Activated CD4-positive, alpha-beta T cell treated with anti-CD3 and anti-CD28 coated beads, Interleukin-10, Interleukin-2, amounts not matched to agents 100 ng/mL and 50 ng/mL, durations not matched to agents 16 hours and 8 hours (primary cell): ENCODE measurements around the gene IQCB1.
A peak's percentile ranks its signal among the peaks of the same experiment; 100 is the strongest.
"Not testable (repeated sequence)": the region's sequence is repeated elsewhere in the genome, so short reads cannot be mapped to it uniquely, and the experiment has no call there.

ENCODE experiments used
- DNase-seq: peaks from one replicate; pipeline ENCODE4 v3.0.0-alpha.2; 2020

Gene IQCB1

DNA sequence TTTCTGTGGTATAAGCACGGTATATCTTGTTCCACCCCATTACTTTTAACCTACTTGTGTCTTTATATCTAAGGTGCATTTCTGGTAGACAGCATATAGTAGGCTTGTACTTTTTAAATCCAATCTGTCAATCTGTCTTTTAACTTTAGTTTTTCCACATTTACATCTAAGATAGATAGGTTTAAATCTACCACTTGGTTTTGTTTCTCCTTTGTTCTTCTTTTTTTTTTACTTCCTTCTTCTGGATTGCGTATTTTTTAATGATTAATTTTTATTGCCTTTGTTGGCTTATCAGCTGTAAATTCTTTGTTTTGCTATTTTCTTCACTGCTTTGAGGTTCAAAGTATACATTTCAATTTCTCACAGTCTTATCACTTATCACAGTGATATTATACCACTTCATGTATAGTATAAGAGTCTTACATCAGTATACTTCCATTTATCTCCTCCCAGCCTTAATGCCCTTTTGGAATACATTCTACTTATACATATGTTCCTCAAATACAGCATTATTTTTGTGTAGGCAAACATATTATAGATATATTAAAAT, 31.0 kb downstream of the IQCB1 start:
- no peak for DNase-seq

DNA sequence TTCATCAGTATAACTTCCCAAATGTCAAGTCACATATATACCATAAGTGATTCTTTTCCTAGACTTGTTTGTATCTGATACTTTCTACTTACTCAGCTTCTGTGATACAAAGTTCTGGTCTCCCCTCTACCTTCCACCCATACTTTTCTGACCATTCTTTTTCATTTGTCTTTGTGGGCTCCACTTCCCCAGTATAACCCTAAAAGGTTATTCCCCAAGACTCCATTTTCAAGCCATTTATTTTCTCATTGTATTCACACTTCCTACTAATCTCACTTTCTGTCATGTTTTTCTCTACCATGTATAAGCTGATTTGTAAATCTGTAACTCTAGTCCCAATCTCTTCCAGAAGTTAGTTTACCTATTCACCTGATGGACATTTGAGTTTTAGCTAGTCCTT, 34.0 kb downstream of the IQCB1 start:
- no peak for DNase-seq

DNA sequence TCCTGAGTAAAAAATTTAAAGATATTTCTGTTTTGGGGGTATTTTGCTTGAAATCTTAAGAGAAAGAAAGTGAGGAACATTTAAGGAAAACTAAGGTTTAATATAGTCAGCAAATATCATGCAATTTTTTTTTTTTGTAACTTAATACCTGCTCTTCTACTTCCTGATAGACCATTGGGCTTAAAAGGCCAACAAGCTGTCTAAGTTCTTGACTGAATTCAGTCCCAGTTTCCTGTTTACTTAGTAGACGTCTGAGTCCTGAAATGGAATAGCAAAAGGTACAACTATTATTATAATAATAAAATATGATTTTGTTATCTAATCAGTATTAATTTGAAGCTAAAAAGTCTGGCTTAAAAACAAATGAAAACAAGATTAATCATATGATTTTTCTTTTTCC, 37.9 kb downstream of the IQCB1 start:
- no peak for DNase-seq

DNA sequence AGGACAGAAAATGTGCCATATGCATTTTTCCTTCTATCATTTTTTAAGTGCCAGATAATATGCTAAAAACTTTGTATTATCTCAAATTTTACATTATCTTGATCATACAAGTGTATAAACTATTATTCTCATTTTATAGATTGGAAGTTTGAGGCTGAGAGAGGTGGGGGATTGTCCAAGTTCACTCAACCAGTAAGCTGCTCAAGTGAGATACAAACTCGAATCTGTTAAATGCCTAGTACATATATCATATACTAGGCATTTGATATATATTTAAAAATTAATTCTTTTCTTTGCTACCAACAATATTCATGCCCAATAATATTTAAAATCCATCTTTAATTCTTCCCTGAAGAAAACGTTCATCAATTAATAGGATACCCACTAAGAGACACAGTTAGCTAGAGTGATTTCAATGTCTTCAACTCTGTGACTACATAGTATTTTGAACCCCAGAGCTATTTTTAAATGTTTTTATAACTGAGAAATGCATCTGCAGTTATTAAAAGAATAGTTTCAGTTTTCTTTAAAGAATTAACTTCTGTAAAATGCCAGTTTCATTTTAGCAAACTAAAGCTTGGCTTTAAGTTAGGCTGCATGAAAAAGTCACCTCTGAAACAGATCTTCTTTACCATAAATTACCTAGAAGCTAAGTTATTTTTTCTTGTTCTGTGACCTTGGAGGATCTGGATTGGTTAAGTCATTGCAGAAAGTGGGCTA, 40.4 kb downstream of the IQCB1 start:
- DNase-seq: no peak

DNA sequence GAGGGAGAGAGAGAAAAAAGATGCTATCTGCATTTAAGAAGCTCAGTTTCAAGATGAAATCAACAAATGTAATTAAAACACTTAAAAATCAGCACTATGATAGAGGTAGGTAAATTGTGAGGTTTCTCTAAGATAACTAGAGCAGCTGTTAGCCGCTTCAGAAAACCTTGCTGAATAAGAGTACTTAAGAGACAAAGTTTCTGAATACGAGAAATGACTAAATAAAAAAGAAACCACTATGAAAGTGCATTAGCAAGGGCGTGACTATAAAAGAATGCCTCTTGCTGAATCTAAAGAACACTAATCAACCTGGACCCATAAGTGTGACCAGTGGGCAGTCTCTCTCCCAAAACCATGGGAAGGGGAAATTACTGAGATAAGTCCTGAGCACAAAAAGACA, 41.8 kb downstream of the IQCB1 start:
- no peak for DNase-seq

DNA sequence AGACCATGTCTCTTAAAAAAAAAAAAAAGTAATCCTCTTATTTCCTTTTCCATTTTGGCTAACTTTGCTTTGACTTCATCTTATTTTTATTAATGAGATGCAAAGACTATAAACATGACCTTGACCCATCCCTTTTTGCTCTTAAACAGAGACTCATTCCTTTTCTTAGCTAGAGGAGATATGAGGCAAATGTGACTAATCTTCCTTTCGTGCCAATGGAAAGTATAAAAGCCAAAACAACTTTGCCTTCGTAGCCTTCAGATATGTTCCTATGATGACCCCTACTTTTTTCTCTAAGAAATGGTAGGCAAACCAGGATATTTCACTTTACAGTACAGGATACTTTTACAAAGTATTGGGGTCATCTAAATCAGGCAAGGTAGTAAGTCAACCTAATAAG, 48.4 kb downstream of the IQCB1 start:
- no peak for DNase-seq

DNA sequence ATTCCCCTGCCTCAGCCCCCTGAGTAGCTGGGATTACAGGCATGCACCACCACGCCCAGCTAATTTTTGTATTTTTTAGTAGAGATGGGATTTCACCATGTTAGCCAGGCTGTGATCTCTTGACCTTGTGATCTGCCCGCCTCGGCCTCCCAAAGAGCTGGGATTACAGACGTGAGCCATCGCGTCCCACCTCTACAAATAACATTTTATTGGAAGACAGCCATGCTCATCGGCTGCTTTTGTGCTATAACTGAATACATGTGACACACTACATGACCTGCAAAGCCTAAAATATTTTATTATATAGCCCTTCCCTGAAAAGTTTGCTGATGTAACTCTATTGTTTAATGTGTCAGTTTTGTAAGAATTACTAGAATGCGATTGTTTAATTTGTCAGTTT, 52.1 kb downstream of the IQCB1 start:
- not testable (repeated sequence) for DNase-seq

DNA sequence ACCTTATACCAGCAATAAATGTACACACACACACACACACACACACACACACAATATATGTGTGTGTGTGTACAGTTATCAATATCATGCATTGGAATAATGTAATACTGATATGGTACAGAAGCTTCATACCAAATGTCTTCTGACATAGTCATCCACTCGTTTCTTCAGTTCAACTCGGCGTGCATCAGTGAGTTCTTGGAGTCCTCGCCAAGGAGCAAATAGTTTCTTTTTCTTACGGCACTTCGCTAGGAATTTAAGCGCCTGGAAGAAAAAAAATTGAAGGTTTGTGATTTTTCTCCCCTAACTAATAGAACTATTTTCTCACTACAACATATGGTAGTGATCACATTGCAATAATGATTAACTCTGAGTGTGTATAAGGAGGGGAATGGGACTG, 53.2 kb downstream of the IQCB1 start:
- no peak for DNase-seq

DNA sequence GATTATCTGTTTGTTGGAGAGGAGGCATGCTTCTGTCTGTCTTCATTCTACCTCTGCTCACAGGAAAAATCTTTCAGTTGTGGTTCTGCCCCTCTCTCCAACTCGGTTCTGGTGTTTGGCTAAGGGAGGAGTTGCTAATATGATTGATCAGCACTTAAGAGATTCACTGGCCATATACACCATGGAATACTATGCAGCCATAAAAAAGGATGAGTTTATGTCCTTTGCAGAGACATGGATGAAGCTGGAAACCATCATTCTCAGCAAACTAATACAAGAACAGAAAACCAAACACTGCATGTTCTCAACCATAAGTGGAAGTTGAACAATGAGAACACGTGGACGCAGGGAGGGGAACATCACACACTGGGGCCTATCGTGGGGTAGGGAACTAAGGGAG, 59.8 kb downstream of the IQCB1 start:
- not testable (repeated sequence) for DNase-seq

DNA sequence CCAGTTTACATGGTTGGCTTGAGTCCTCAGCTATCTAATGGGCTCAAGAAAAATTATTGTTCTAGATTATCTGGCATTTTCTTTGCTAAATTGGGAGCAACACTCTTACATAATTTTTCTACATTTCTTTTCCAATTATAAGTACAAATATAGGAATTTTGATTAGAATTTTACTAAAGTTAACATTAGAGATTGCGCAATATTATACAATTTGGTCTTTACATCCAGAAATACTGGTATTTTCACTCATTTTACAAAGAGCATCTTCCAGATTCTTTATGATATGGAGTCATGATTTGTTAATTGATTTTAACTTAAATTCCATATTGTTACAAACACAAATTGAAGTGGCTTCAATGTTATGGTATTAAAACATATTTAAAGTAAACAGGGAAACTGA, 65.6 kb downstream of the IQCB1 start:
- DNase-seq: no peak

DNA sequence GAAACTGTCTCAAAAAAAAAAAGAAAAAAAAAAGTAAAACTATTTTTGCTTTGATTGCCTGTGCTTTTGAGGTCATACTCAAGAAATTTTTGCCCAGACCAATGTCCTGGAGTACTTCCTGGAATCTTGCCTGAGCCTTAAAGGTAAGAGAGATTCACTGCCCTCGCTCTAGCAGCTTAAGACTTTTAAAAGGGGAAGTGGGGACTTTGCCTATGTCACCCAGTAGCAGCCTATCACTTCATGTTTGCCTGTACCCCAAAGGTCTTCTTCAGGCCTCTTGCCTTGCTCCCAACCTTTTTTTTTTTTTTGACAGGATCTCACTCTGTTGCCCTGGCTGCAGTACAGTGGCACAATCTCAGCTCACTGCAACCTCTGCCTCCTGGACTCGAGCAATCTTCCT, 66.4 kb downstream of the IQCB1 start:
- DNase-seq: no peak

DNA sequence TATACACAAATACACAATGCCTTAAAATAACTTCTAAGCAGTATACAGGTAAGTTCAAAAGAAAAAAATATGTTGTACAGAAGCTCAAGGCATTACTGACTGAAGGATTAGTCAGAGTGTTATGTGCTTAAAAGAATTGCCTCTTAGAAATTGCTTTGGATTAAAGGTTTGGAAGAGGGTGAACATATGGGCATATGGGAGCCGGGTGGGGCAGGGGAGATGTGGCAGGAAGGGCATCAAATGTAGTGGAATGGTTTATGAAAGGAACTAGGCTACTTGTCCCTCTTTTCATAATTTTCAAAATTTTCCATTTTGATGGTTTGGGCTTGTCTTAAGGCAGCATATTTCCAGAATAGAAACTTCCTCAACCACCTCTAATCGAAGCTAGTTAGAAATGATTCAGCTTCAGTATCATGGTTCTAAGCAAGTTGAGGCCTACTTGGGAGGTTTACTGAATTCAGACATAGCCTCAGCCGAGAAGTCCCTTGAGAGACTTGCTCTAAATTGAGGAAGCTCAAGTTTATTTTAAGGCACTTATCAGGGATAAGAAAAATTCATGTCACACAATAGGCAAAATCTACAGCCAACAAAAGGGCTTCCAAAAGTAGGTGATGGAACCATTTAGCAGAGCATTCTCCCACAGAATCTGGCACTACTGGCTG, 75.2 kb downstream of the IQCB1 start:
- DNase-seq: no peak

DNA sequence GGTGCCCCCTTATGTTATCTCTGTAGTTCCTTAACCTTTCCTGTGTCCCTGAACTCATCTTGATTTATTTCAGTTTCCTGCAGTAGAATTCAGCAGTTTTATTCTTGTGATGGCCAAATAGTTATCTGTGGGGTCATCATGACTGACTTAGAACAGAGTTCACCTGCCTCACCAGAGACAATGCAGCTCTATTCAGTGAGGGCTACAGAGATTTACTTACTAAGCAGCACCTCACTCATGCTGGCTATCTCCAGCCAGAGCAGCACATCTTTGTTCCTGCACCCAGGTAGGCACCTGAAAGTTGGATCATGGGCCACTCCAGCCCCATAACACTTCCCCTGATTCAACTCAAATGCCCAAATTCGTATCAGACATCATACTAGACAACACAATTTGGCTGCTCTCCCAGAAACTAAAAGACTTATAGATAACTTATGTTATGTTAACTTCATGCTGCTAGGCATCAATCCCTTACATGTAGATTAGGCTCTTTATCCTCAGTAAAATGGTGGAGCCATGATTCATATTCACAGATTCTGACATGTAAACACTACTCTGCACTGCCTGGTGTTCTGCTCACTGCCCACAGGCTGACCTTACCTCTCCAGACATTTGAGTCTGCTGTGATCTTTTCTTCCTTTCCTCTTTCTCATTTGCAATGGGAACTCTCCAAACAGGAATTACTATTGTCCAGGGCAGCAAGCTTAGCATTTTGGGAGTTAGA, 76.0 kb downstream of the IQCB1 start:
- DNase-seq: no peak

DNA sequence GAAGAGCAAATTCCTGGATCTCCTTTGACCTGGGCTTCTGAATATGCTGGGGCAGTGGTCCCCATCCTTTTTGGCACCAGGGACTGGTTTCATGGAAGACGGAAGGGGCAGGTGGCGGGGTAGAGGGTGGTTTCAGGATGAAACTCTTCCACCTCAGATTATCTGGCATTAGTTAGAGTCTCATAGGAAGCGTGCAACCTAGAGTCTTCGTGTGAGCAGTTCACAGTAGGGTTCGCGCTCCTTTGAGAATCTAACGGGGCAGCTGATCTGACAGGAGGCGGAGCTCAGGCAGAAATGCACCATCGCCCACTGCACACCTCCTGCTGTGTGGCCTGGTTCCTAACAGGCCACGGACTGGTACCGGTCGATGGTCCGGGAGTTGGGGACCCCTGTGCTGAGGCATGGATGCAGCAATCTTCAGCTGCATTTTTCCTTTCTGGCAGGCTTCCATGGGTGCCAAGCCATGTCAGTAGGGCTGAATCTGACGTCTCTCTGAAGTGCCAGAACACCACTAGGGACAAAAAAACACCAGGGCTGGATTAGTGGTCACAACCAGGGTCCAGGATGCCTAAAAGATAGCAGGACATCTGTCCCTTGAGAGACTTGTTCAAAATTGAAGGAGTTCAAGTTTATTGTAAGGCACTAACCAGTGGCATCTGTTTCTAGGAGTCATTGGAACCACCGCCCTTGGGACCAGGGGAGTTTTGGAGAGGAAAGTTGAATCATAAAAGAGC, 76.9 kb downstream of the IQCB1 start:
- no peak for DNase-seq

DNA sequence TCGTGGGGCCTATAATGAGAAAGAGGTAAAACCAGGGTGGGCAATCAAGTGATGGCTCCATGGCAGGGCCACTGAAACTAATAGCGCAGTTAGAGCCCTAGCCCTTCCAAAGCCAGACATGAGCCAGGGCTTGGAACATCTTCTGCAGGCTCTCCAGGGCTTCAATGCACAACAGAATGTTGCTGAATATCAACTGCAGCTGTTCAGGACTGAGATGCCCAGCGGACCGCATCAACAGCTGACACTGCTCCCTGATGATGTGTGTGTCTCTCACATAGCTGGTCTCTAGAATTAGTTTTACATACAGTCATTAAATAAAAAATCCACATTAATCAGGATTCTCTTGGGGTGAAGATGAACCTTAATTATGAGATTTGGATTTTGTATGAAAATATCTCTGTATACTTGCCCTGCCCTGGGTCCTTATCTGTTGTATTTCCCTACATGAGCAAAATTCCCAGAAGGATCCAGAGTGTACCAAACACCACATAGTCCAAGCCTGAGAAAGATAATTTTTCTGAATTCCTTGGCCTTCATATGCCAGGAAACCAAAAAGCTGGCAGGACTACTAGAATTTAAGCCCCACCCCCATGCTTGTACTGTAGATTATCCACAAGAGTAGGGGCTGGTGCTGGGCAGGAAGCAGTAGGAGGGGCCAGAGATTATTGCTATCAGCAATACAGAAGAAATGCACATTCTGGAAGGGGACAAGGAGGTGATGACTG, 77.6 kb downstream of the IQCB1 start:
- no peak for DNase-seq

DNA sequence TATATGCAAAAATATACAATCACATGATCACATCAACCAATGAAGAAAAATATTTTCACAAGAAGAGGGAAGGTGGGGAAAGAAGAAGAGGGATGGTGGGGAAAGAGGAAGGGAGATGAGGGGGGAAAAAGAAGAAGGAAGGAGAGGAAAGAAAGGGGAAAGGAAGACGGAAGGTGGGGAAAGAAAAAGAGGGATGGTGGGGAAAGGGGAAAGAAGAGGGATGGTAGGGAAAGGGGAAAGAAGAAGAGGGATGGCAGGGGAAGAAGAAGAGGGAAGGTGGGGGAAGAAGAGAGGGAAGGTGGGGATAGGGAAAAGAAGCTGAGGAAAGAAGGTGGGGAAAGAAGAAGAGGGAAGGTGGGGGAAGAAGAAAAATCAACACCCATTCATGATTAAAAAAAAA, 82.1 kb downstream of the IQCB1 start:
- DNase-seq: no peak

DNA sequence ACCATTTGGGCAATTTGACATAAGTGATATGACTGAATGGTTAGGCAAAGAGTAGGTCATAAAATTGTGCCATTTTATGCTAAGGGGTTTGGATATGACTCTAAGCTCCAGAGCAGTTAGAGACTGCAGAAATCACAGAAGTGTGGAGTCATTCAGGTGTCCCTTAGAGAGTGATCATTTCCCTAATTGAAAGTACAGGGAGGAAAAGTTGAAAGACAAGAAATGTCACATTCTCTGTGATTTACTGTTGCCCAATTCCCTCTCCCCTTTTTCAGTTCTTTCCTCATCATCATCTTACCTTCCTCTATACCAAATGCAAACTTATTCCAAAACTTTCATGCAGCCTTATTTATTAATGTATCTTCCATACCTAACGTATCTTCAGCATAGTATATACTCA, 82.6 kb downstream of the IQCB1 start:
- no peak for DNase-seq

DNA sequence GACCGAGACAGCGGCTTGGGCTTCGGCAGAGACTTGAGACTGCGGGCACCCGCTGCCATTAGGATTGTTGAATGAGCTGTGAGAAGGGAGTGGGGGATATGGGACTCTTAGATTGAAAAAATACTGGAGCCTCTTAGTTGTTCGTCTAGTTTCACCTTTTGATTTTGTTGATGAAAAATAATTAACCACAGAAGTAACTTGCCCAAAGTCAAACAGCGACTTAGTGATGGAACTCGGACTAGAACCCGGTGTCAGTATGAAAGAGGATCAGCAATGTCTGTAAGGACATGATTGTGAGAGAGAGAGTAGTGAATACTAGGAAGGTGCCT, 84.8 kb downstream of the IQCB1 start:
- DNase-seq: no peak

DNA sequence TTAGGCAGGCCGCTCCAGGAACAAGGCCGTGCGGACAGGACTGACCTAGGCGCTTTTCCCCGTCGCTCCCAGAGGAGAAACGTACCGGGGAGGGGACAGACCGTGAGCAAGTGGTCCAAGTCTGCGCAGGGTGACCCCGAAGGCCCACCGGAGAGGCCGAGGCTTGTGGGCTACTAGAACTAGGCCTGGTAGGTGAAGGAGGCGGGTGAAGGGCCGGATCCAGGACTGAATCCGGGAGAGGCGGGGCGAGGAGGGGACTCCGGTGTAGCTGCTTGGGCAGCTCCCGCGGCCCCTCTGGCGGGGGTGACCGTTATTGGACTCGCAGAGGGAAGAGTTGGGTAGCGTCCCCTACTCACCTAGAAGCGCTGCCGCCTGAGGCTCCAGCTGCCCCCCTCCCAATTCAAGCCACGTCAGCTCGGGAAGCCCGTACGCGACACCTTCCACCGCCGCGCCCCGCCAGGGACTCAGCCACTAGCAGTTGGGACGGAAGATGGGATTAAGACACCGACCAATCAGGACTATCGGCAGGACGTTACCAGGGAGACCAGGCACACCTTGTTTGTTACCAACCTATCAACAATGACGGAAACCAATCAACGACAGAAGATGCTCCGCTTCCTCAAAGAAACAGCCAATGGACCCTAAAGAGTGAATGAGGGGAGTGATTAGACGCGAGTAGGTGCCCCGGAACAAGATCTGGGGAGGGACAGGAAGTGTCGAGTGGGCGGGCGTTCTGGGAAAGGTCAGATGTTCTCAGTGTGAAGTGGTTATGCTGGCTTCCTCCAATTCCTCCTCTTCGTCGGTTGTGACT, 85.4 kb downstream of the IQCB1 start, which contains the start of gene GOLGB1:
Gene GOLGB1 (minus strand): TSS at position 466 of the 811 bp plus-strand sequence. CDS start 18,770 bp downstream, outside the sequence.
- peak; percentile 98 for DNase-seq

DNA sequence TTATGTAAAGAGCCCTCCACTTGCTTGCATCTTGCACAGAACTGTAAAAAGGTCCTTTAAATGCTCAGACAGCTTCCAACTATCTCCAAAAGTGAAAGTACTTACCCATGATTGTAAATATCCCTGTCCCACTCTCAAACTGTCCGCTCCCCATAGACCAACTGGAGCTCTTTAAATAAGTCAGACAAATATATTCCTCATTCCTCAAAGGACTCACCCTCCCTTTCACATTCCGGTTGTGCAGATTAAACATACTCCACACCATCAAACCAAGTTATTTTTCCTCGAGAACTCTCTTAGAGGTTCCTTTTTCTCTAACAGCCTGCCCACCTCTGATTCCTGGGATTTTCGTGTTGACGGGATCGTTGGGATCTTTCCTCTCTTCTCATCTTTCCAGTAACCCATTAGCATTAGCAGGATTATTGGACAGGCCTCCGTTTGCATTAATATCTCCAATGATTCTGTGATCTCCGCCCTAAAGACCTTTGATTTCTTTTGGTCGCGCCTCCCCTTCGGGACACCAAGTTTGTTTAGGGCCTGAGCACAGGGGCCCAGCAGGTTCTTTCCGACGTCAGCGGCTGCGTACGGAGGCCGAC, 86.1 kb downstream of the IQCB1 start:
- DNase-seq: peak; percentile 51

DNA sequence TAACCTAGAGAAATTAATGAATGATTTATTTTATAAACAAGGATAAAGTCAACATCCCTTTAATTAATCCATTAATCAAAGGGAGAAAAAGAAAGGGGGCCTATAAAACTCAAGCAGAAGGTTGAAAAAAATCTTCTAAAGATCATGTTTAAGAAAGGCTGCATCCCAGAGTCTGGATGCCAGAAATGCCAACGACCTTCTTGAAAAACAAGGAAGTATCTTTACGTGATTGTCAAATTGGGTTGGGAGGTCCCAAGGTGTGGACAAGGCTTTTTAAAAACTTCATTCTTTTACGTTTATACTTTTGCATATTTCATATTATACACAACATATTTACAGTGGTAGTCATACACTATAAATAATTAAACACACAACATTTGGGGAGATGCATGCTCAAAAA, 86.9 kb downstream of the IQCB1 start:
- DNase-seq: no peak
